ENCODE results near the gene ECD. TPM values are rescaled to one million over a fixed set of nuclear protein-coding genes. Genes with fewer than 3 reads are reported as not detected.

The ECD gene
- total RNA-seq, 1 experiment from 2014 or later = 33.7 TPM

- Histone ChIP-seq H3K27me3 (ENCODE audit: control insufficient read depth, insufficient read depth, low read length) (no peaks in the 10 kb centered on the region), H3K4me3 (ENCODE audit: insufficient read depth, low read depth, low read length) (peak within 1 kb of the TSS; percentile 96), H3K36me3 (replicated peaks; ENCODE audit: control insufficient read depth, insufficient read depth, low read length) (no peaks in the 10 kb centered on the region)
- peak; percentile 94 for DNase-seq
These were observed 71.1 kb downstream of the ECD start, which contains the start of gene P4HA1 for GRCh38 chr10:73096449-73097304. P4HA1 (minus strand) TSS chr10:73096866; CDS start chr10:73074883, 21,983 bp downstream.

DNA sequence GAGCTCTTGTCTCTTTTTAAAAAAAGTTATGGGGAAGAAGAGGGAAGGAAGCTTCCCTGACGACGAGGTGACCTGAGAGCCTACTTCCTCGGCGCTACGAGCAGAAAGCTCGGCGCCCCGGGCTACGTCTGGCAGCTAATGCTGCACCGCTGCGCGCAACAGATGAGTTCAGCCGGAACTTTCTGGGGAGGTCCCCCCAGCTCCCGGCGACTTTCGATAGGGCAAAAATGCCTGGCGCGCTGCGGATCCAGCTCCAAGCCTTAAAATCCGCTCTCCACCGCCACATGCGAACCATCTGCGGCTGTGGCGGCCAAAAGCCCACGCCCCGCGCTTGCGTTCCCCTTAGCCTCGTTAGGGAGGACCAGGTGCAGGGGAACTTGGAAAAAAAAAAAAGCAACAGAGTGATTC lies 71.8 kb downstream of the ECD start:
- Histone ChIP-seq H3K4me3 (ENCODE audit: insufficient read depth, low read depth, low read length) (peak overlapping the region; percentile 96), H3K36me3 (replicated peaks; ENCODE audit: control insufficient read depth, insufficient read depth, low read length) (no peaks in the 10 kb centered on the region), H3K27me3 (ENCODE audit: control insufficient read depth, insufficient read depth, low read length) (no peaks in the 10 kb centered on the region)
- DNase-seq = peak; percentile 74

GRCh38 chr10:73095481-73096021 lies 72.3 kb downstream of the ECD start:
- no peaks in the 10 kb centered on the region for H3K27me3 ChIP-seq (ENCODE audit: control insufficient read depth, insufficient read depth, low read length)
- peak; percentile 61 for DNase-seq
- H3K36me3 ChIP-seq (replicated peaks; ENCODE audit: control insufficient read depth, insufficient read depth, low read length) = no peaks in the 10 kb centered on the region
- peak overlapping the region; percentile 96 for H3K4me3 ChIP-seq (ENCODE audit: insufficient read depth, low read depth, low read length)

GRCh38 chr10:73094986-73095480 lies 72.8 kb downstream of the ECD start:
- H3K27me3 ChIP-seq (ENCODE audit: control insufficient read depth, insufficient read depth, low read length) = no peaks in the 10 kb centered on the region
- no peak for DNase-seq
- H3K36me3 ChIP-seq (replicated peaks; ENCODE audit: control insufficient read depth, insufficient read depth, low read length) = no peaks in the 10 kb centered on the region
- peak overlapping the region; percentile 96 for H3K4me3 ChIP-seq (ENCODE audit: insufficient read depth, low read depth, low read length)

- no peak for DNase-seq
- H3K27me3 ChIP-seq (ENCODE audit: control insufficient read depth, insufficient read depth, low read length) = no peaks in the 10 kb centered on the region
- no peaks in the 10 kb centered on the region for H3K36me3 ChIP-seq (replicated peaks; ENCODE audit: control insufficient read depth, insufficient read depth, low read length)
- no peak overlapping the region for H3K4me3 ChIP-seq (ENCODE audit: insufficient read depth, low read depth, low read length)
These were observed 73.6 kb downstream of the ECD start for GRCh38 chr10:73093922-73094850.

- no peak for DNase-seq
- no peaks in the 10 kb centered on the region for H3K36me3 ChIP-seq (replicated peaks; ENCODE audit: control insufficient read depth, insufficient read depth, low read length)
- no peak overlapping the region for H3K4me3 ChIP-seq (ENCODE audit: insufficient read depth, low read depth, low read length)
- H3K27me3 ChIP-seq (ENCODE audit: control insufficient read depth, insufficient read depth, low read length) = no peaks in the 10 kb centered on the region
These were observed 75.0 kb downstream of the ECD start for GRCh38 chr10:73092830-73093229.

DNA sequence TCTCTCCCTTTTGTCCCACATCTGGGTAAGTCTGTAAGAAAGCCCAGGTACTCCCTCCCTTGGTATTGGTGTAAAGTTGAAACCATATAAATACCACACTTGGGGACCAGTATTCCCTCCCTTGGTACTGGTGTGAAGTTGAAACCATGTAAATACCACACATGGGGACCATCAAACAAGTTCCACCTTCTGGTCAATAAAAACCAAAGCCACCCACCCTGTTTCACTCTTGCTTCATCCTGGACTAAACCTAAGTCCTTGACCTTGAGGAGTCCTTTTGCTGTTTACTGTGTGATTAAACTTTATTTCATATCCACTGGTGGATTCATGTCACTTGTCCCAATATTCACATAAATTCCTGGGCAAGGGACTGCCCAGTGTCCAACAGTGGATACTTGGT lies 79.5 kb downstream of the ECD start:
- DNase-seq = no peak
- H3K36me3 ChIP-seq (replicated peaks; ENCODE audit: control insufficient read depth, insufficient read depth, low read length) = no peaks in the 10 kb centered on the region
- H3K4me3 ChIP-seq (ENCODE audit: insufficient read depth, low read depth, low read length) = no peak overlapping the region
- H3K27me3 ChIP-seq (ENCODE audit: control insufficient read depth, insufficient read depth, low read length) = no peaks in the 10 kb centered on the region

GRCh38 chr10:73086816-73087215 lies 81.0 kb downstream of the ECD start:
- H3K27me3 ChIP-seq (ENCODE audit: control insufficient read depth, insufficient read depth, low read length) = no peaks in the 10 kb centered on the region
- no peaks in the 10 kb centered on the region for H3K36me3 ChIP-seq (replicated peaks; ENCODE audit: control insufficient read depth, insufficient read depth, low read length)
- no peak for DNase-seq
- H3K4me3 ChIP-seq (ENCODE audit: insufficient read depth, low read depth, low read length) = no peak overlapping the region

- no peak overlapping the region for H3K4me3 ChIP-seq (ENCODE audit: insufficient read depth, low read depth, low read length)
- no peak for DNase-seq
- no peaks in the 10 kb centered on the region for H3K36me3 ChIP-seq (replicated peaks; ENCODE audit: control insufficient read depth, insufficient read depth, low read length)
- no peaks in the 10 kb centered on the region for H3K27me3 ChIP-seq (ENCODE audit: control insufficient read depth, insufficient read depth, low read length)
These were observed 83.6 kb downstream of the ECD start for GRCh38 chr10:73084209-73084608.

Other genes with a start within 250 kb of the ECD start
- gene PLA2G12B, start 213.2 kb downstream of the ECD start, total RNA-seq (2014; rRNA removed; shearing (Covaris generic)) = 0.14 and 0.33 TPM in 2 replicates
- 37.3 and 76.5 TPM in 2 replicates for gene P4HA1, start 71.1 kb downstream of the ECD start, total RNA-seq (2014; rRNA removed; shearing (Covaris generic))
- gene NUDT13, start 57.6 kb downstream of the ECD start, total RNA-seq (2014; rRNA removed; shearing (Covaris generic)) = 0.38 and 1.3 TPM in 2 replicates
- 14.6 and 15.6 TPM in 2 replicates for gene FAM149B1, start 111 bp upstream of the ECD start, total RNA-seq (2014; rRNA removed; shearing (Covaris generic))
- gene DNAJC9, start 79.2 kb upstream of the ECD start, total RNA-seq (2014; rRNA removed; shearing (Covaris generic)) = 32.0 and 35.0 TPM in 2 replicates
- gene MRPS16, start 84.6 kb upstream of the ECD start, total RNA-seq (2014; rRNA removed; shearing (Covaris generic)) = 129 and 134 TPM in 2 replicates
- gene CFAP70, start 190.9 kb upstream of the ECD start, total RNA-seq (2014; rRNA removed; shearing (Covaris generic)) = 0.15 and 0.45 TPM in 2 replicates
- gene ANXA7, start 246.1 kb upstream of the ECD start, total RNA-seq (2014; rRNA removed; shearing (Covaris generic)) = 94.1 and 97.7 TPM in 2 replicates

All from H7 (cell line).